Measurements from ENCODE around the gene TANGO2. TPM values are rescaled to one million over a fixed set of nuclear protein-coding genes. Genes with fewer than 3 reads are reported as not detected.

TANGO2 gene
- total and polyA plus RNA-seq, 3 donors from 2014 or later, result 13.5 to 21.5 (median 19.0) TPM

- H3K27ac ChIP-seq, result no peak overlapping the region
- no peak for DNase-seq
- no peak overlapping the region for H3K4me3 ChIP-seq
- peaks cover 8% of the 10 kb centered on the region for H3K4me1 ChIP-seq
- H3K27me3 ChIP-seq, result no peaks in the 10 kb centered on the region
- WGBS, 2 donors, result 79 to 89% methylated on average over 5 of the region's 5 CpGs
- H3K9me3 ChIP-seq, result no peaks in the 10 kb centered on the region
- intact Hi-C loops (cut with DNase I; ENCODE audit: low total_unique reads), result no loop called here
- H3K36me3 ChIP-seq (ENCODE audit: low read depth, missing control alignments), result no peaks in the 10 kb centered on the region
- TF ChIP-seq CTCF (IDR thresholded peaks at IDR 0.05) (no peak), POLR2A (IDR thresholded peaks at IDR 0.05) (no peak)
These were observed 37.2 kb upstream of the TANGO2 start for GRCh38 chr22:19983741-19984140.

- peaks cover 8% of the 10 kb centered on the region for H3K4me1 ChIP-seq
- H3K4me3 ChIP-seq, result no peak overlapping the region
- no peak for DNase-seq
- H3K27me3 ChIP-seq, result no peaks in the 10 kb centered on the region
- 90 to 97% methylated on average over 4 to 19 of the region's 19 CpGs for WGBS, 2 donors
- H3K9me3 ChIP-seq, result no peaks in the 10 kb centered on the region
- no peaks in the 10 kb centered on the region for H3K36me3 ChIP-seq (ENCODE audit: low read depth, missing control alignments)
- no peak overlapping the region for H3K27ac ChIP-seq
- intact Hi-C loops (cut with DNase I; ENCODE audit: low total_unique reads), result no loop called here
- TF ChIP-seq CTCF (IDR thresholded peaks at IDR 0.05) (no peak), POLR2A (IDR thresholded peaks at IDR 0.05) (no peak)
These were observed 36.6 kb upstream of the TANGO2 start for GRCh38 chr22:19984201-19984753.

GRCh38 chr22:19984851-19985811, 35.8 kb upstream of the TANGO2 start:
- H3K27ac ChIP-seq, result no peak overlapping the region
- no peak overlapping the region for H3K4me3 ChIP-seq
- WGBS, 2 donors, result 80 to 93% methylated on average over 7 to 11 of the region's 11 CpGs
- H3K9me3 ChIP-seq, result no peaks in the 10 kb centered on the region
- TF ChIP-seq POLR2A (IDR thresholded peaks at IDR 0.05) (no peak), CTCF (IDR thresholded peaks at IDR 0.05) (no peak)
- peaks cover 8% of the 10 kb centered on the region for H3K4me1 ChIP-seq
- no peak for DNase-seq
- intact Hi-C loops (cut with DNase I; ENCODE audit: low total_unique reads), result no loop called here
- H3K27me3 ChIP-seq, result no peaks in the 10 kb centered on the region
- H3K36me3 ChIP-seq (ENCODE audit: low read depth, missing control alignments), result no peaks in the 10 kb centered on the region

GRCh38 chr22:19986011-19986409, 34.9 kb upstream of the TANGO2 start:
- no peak for DNase-seq
- H3K9me3 ChIP-seq, result no peaks in the 10 kb centered on the region
- H3K27ac ChIP-seq, result no peak overlapping the region
- peak overlapping the region in 1 of 2 donors; percentile 79 for H3K4me3 ChIP-seq
- 40 to 50% methylated on average over 1 to 2 of the region's 2 CpGs for WGBS, 2 donors
- H3K36me3 ChIP-seq (ENCODE audit: low read depth, missing control alignments), result no peaks in the 10 kb centered on the region
- no peak for TF ChIP-seq POLR2A (IDR thresholded peaks at IDR 0.05)
- no peak for TF ChIP-seq CTCF (IDR thresholded peaks at IDR 0.05)
- H3K4me1 ChIP-seq, result peaks cover 8% of the 10 kb centered on the region
- H3K27me3 ChIP-seq, result no peaks in the 10 kb centered on the region
- intact Hi-C loops (cut with DNase I; ENCODE audit: low total_unique reads), result no loop called here
